Left forelimb (tissue), 1 donor: ENCODE results near the gene RGS9BP.
"Not testable (repeated sequence)": the region's sequence is repeated elsewhere in the genome, so short reads cannot be mapped to it uniquely, and the experiment has no call there.

ENCODE experiments used
- DNase-seq: peaks from one replicate; pipeline ENCODE4 v3.0.0-alpha.2; 2018; ENCODE audit warnings: low spot score

Gene RGS9BP

GRCh38 chr19:32695506-32695905, 19.9 kb downstream of the RGS9BP start:
- not testable (repeated sequence) for DNase-seq

GRCh38 chr19:32696771-32697170, 21.1 kb downstream of the RGS9BP start:
- not testable (repeated sequence) for DNase-seq

GRCh38 chr19:32700129-32700528, 24.5 kb downstream of the RGS9BP start:
- DNase-seq, result not testable (repeated sequence)

GRCh38 chr19:32702010-32702409, 26.4 kb downstream of the RGS9BP start:
- DNase-seq, result no peak

- not testable (repeated sequence) for DNase-seq
Measured at GRCh38 chr19:32704006-32704405, 28.4 kb downstream of the RGS9BP start.

GRCh38 chr19:32708457-32708856, 32.8 kb downstream of the RGS9BP start:
- DNase-seq, result no peak

- no peak for DNase-seq
Measured at GRCh38 chr19:32709032-32709431, 33.4 kb downstream of the RGS9BP start.

- no peak for DNase-seq
Measured at GRCh38 chr19:32711747-32712146, 36.1 kb downstream of the RGS9BP start.

GRCh38 chr19:32716203-32716602, 40.6 kb downstream of the RGS9BP start:
- not testable (repeated sequence) for DNase-seq

GRCh38 chr19:32717496-32717895, 41.8 kb downstream of the RGS9BP start:
- DNase-seq, result no peak

GRCh38 chr19:32718286-32718685, 42.6 kb downstream of the RGS9BP start:
- no peak for DNase-seq

GRCh38 chr19:32719611-32720059, 44.0 kb downstream of the RGS9BP start, which contains the start of gene TDRD12:
TDRD12 (plus strand) TSS chr19:32719767; CDS start chr19:32720073, 306 bp downstream.
- no peak for DNase-seq

- DNase-seq, result no peak
Measured at GRCh38 chr19:32720216-32720935, 44.7 kb downstream of the RGS9BP start.

GRCh38 chr19:32720936-32721250, 45.2 kb downstream of the RGS9BP start:
- no peak for DNase-seq
